Esophagus muscularis mucosa (tissue), 4 donors: Measurements from ENCODE around the gene UPK2. TPM values are rescaled to one million over a fixed set of nuclear protein-coding genes. Genes with fewer than 3 reads are reported as not detected.

ENCODE experiments used
- DNase-seq: peaks from one replicate; pipeline ENCODE4 v3.0.0-alpha.2; 2017; ENCODE audit errors: extremely low spot score
- H3K27ac ChIP-seq, 4 donors: fragments of 200-600 bp; sonication (generic); replicated peaks in 1 of 4; 1 replicate in 3 of 4; 2 replicates in 1 of 4; pipeline ENCODE4 v1.5.1; 2016 to 2019; ENCODE audit warnings: mild to moderate bottlenecking in 1 of 4
- H3K27me3 ChIP-seq, 4 donors: fragments of 200-600 bp; sonication (generic); one replicate each; pipeline versions ENCODE4 v1.5.1 to v1.6.0; 2016 to 2019
- H3K36me3 ChIP-seq, 4 donors: fragments of 200-600 bp; sonication (generic); one replicate each; pipeline ENCODE4 v1.5.1; 2016 to 2019
- H3K4me1 ChIP-seq, 4 donors: fragments of 200-600 bp; sonication (generic); one replicate each; pipeline ENCODE4 v1.5.1; 2016 to 2019
- H3K4me3 ChIP-seq, 4 donors: fragments of 200-600 bp; sonication (generic); 1 replicate in 2 of 4; 2 replicates in 2 of 4; pipeline ENCODE4 v1.5.1; 2016 to 2019; ENCODE audit warnings: mild to moderate bottlenecking in 4 of 4, moderate library complexity in 1 of 4
- H3K9me3 ChIP-seq, 4 donors: fragments of 200-600 bp; sonication (generic); 1 replicate in 3 of 4; 2 replicates in 1 of 4; pipeline ENCODE4 v1.5.1; 2016 to 2019
- EP300 ChIP-seq: sonication (generic); formaldehyde crosslinking; IDR thresholded peaks from one replicate; pipeline ENCODE4 v1.6.1; 2017; ENCODE audit warnings: antibody characterized with exemption
- POLR2A ChIP-seq: fragments of 450-650 bp; IDR thresholded peaks from one replicate; pipeline ENCODE4 v1.6.1; 2017; ENCODE audit warnings: antibody characterized with exemption, moderate library complexity, mild to moderate bottlenecking, low read depth
- POLR2AphosphoS5 ChIP-seq, 2 donors: sonication (generic); formaldehyde crosslinking; IDR thresholded peaks; one replicate each; pipeline ENCODE4 v1.6.1; 2017; ENCODE audit warnings: antibody characterized with exemption in 2 of 2
- WGBS: methylation state at CpG from one replicate; pipeline ENCODE4 v1.1.5; 2018; 5-methylcytosine and 5-hydroxymethylcytosine counted together
- intact Hi-C: fragments of 100-400 bp; cut with DNase I; formaldehyde crosslinking; loops from one replicate; pipeline ENCODE4 v1.15.1; 2023
- total RNA-seq, 4 donors: library from RNA; depleted of rRNA; stranded (reverse); fragments of >200 nt; gene quantifications; one replicate each; pipeline versions ENCODE4 v1.1.0 to v1.2.1, GENCODE V29; 2016
- TF ChIP-seq, protein P1 (sequence below), 3 experiments: fragments of 200-600 bp in 2 of 3; fragments of 450-650 bp in 1 of 3; sonication (generic) in 2 of 3; IDR thresholded peaks; one replicate each; pipeline ENCODE4 v1.5.1; 2017 to 2019; ENCODE audit warnings: antibody characterized with exemption in 3 of 3, mild to moderate bottlenecking in 2 of 3, moderate library complexity in 1 of 3

UPK2 gene
- total RNA-seq, 4 donors from 2014 or later, result not detected

DNA sequence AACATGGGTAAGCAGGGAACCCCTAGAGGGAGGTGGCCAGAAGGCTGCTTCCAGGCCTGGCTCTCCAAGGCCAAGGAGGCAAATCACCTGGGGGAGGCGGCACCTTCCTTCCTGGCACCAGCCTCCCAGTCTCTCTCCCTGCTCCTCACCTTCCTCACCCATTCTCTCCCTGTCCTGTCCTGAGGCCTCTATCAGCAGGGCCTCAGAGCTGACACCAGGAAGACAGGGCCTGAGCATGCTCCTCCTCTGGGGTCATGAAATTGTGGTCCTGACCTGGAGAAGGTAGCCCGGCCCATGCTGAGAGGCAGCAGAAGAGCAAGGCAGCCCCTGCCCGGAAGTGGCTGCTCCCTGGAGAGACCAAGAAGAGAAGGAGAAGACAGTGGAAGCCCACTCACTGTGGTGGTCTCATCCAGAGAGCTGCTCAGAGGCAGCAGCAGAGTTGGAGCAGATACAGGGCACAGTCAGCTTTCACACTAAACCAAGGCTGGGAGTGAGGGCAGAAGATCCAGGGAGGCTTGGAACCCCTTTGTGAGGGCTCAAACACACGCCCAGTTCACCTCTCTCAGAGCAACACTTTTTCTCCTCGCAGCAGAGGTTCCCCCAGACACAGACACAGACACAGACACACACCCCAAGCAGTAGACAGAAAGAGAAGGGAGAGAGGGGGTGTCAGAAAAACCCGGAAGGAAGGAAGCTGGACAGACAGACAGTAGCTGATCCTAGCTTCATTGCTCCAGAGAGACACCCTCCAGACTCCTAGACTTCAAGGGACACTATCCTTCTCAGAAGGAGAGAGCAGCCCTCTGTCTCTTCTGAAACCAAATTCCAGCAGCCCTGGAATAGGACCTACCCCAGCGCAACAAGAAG, 32.1 kb upstream of the UPK2 start:
- intact Hi-C loops, result loop anchor here (2.0 kb wide), 1 partner anchor 15 kb away; no protein-coding TSS in a partner anchor
- 8% methylated on average over 6 of the region's 7 CpGs for WGBS
- Histone ChIP-seq H3K4me1 (peaks cover 68 to 82% (median 79%) of the 10 kb centered on the region in 4 donors), H3K27ac (peak overlapping the region; percentile 90 to 98 (median 96)), H3K4me3 (peak overlapping the region; percentile 93 to 97 (median 94)), H3K36me3 (no peaks in the 10 kb centered on the region), H3K27me3 (no peaks in the 10 kb centered on the region), H3K9me3 (no peaks in the 10 kb centered on the region)
- TF ChIP-seq, protein P1, sequence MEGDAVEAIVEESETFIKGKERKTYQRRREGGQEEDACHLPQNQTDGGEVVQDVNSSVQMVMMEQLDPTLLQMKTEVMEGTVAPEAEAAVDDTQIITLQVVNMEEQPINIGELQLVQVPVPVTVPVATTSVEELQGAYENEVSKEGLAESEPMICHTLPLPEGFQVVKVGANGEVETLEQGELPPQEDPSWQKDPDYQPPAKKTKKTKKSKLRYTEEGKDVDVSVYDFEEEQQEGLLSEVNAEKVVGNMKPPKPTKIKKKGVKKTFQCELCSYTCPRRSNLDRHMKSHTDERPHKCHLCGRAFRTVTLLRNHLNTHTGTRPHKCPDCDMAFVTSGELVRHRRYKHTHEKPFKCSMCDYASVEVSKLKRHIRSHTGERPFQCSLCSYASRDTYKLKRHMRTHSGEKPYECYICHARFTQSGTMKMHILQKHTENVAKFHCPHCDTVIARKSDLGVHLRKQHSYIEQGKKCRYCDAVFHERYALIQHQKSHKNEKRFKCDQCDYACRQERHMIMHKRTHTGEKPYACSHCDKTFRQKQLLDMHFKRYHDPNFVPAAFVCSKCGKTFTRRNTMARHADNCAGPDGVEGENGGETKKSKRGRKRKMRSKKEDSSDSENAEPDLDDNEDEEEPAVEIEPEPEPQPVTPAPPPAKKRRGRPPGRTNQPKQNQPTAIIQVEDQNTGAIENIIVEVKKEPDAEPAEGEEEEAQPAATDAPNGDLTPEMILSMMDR (IDR thresholded peaks at IDR 0.05), result no peak
- TF ChIP-seq POLR2A (no peak), POLR2AphosphoS5 (IDR thresholded peaks at IDR 0.05) (no peak), EP300 (no peak)
- DNase-seq, result no peak

DNA sequence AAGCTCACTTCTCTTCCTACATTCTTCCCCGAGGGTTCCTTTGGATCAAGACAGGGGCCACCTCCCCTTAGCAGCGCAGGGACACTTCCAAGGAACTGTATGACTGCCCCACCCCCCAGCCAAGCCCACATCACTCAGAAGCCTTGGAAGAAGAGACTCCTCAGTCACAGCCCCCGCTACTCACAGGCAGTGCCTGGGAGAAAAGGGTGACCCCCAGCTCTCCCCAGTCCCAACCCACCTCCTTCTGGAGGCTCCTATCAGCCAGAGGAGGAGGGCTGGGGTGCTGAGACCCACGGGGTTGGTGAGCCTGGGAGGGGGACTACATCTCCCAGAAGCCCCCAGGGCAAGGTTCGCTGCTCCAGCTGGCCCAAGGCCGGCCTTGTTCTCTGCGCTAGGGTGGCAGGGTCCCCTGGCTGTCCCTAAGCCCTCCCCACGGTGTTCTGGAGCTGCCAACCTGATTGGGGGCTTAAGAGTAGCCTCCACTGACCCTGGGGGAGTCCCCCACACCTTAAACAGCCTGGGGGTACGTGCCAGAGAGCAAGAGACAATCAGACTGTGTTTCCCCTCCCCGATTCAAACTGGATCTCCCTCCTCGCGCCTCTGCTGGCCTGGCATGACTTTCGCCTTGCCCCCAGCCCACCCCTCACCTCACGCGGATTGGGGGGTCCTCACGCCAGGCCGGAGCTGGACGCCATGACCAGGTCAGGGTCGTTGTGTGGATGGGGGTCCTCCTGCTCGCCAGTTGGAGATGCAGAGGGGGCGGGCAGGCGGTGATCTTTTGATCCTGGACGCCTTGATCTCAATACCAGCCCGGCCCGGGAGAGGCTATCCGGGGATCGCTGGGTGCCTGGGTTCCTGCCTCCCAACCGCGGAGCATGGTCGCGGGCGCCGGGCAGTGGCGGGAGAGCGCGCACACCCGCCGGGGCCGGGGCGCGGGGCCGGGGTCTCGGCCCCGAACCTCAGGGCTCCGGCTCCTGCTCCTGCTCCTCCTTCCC, 31.2 kb upstream of the UPK2 start:
- H3K36me3 ChIP-seq, result no peaks in the 10 kb centered on the region
- TF ChIP-seq POLR2A, result peak; percentile 31
- TF ChIP-seq, protein P1 (IDR thresholded peaks at IDR 0.05), result no peak
- TF ChIP-seq POLR2AphosphoS5 (IDR thresholded peaks at IDR 0.05), result peak in 1 of 2 donors; percentile 46
- TF ChIP-seq EP300, result no peak
- H3K27me3 ChIP-seq, result no peaks in the 10 kb centered on the region
- H3K4me1 ChIP-seq, result peaks cover 61 to 76% (median 73%) of the 10 kb centered on the region in 4 donors
- WGBS, result 0% methylated on average over 15 of the region's 45 CpGs
- H3K4me3 ChIP-seq, result peak overlapping the region; percentile 93 to 97 (median 94)
- DNase-seq, result no peak
- no peaks in the 10 kb centered on the region for H3K9me3 ChIP-seq
- H3K27ac ChIP-seq, result peak overlapping the region; percentile 90 to 98 (median 96)
- intact Hi-C loops, result no loop called here

DNA sequence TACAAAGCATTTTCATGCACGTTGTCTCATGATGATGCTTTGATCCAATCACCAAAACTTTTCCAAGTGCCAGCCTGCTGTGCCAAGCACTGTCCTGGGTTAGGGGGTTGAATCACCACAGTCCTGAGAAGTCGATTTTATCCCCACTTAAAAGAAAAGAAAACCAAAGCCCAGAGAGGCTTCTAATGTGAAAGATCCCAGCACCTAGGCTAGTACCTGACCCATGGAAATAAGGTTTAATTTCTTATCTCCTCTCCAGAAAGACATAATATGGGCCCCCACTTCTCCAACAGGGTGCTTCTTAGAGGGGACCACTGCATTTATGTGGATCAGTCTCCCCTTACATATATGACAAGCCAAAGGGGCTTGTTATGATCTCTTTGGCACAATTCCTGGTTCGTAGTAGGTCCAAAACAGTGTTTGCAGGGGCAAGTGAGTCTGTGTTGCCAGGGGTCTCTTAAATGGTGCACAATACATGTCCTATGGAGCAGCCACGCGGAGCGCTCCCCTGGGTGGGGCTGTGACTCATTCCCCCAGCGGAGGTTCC, 28.5 kb upstream of the UPK2 start:
- Histone ChIP-seq H3K4me3 (peak overlapping the region; percentile 62 to 86 (median 76)), H3K27ac (peak overlapping the region; percentile 90 to 99 (median 96)), H3K4me1 (peaks cover 44 to 58% (median 54%) of the 10 kb centered on the region in 4 donors), H3K27me3 (no peaks in the 10 kb centered on the region), H3K36me3 (no peaks in the 10 kb centered on the region), H3K9me3 (no peaks in the 10 kb centered on the region)
- TF ChIP-seq, protein P1 (IDR thresholded peaks at IDR 0.05), result no peak
- TF ChIP-seq EP300, result no peak
- no peak for TF ChIP-seq POLR2AphosphoS5 (IDR thresholded peaks at IDR 0.05)
- no peak for TF ChIP-seq POLR2A
- intact Hi-C loops, result no loop called here
- DNase-seq, result no peak
- WGBS, result 12% methylated on average over 7 of the region's 7 CpGs

DNA sequence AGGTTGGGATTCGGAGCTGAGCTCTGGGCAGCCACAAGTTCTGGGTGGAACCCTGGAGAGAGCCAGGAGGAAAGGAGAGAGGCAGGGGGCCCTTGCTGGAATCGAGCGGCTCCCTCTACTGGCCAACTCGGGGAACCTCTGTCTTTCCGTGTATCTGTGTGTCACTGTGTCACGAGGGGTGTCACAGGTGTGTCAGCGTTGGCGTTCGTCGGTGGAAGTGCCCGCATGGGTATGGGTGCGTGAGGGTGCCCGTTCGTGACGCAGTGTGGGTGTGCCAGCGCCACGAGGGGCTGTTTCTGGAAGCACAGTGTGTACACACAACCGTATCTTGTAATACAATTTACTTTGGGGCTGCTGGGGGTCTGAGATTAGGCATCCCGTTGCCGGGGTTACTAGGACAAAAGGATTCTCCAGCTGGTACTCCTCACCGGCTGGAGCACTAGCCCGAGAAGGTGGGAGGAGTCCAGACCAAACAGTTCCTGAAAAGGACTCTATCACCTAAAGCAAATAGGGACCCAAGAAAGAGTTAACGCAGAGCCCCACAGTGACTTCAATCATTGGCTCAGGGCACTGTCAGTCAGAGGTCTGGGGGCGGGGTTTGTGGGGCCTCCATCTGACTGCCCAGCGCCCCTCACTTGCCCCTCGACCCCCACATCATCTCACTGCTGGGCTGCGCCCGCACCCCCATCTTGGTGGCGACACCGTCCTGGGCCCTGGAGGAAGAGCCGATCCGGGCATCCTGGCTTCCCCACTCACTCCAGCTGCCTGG, 27.8 kb upstream of the UPK2 start:
- intact Hi-C loops, result no loop called here
- DNase-seq, result peak; percentile 97
- WGBS, result 0% methylated on average over 23 of the region's 32 CpGs
- Histone ChIP-seq H3K9me3 (no peaks in the 10 kb centered on the region), H3K36me3 (no peaks in the 10 kb centered on the region), H3K4me3 (peak overlapping the region; percentile 62 to 86 (median 76)), H3K27me3 (no peaks in the 10 kb centered on the region), H3K27ac (peak overlapping the region; percentile 90 to 99 (median 96)), H3K4me1 (peaks cover 39 to 56% (median 53%) of the 10 kb centered on the region in 4 donors)
- TF ChIP-seq POLR2AphosphoS5 (IDR thresholded peaks at IDR 0.05) (peak in 1 of 2 donors; percentile 85), POLR2A (no peak)
- TF ChIP-seq, protein P1 (IDR thresholded peaks at IDR 0.05), result peak; percentile 90 to 94 (median 91)
